Nephron (organoid): ENCODE measurements around the gene PANX3.

ENCODE experiments used
- H3K27ac Mint-ChIP-seq, 3 experiments: 2 replicates each; pipeline ENCODE4 v1.8.0; 2020; ENCODE audit warnings: mixed read lengths in 3 of 3, mild to moderate bottlenecking in 2 of 3, moderate library complexity in 1 of 3
- H3K27me3 Mint-ChIP-seq: 2 replicates; pipeline ENCODE4 v1.8.0; 2021; ENCODE audit warnings: low read depth, mild to moderate bottlenecking, moderate library complexity, mixed read lengths
- H3K36me3 Mint-ChIP-seq: 2 replicates; pipeline ENCODE4 v1.8.0; 2020; ENCODE audit warnings: low read depth, mixed read lengths
- H3K4me1 Mint-ChIP-seq: 2 replicates; pipeline ENCODE4 v1.8.0; 2020; ENCODE audit warnings: mixed read lengths
- H3K4me3 Mint-ChIP-seq, 3 experiments: 2 replicates each; pipeline ENCODE4 v1.8.0; 2020; ENCODE audit warnings: mild to moderate bottlenecking in 3 of 3, mixed read lengths in 3 of 3, moderate library complexity in 2 of 3
- H3K9me3 Mint-ChIP-seq: 2 replicates; pipeline ENCODE4 v1.8.0; 2020; ENCODE audit warnings: mixed read lengths
- TF ChIP-seq, protein P1 (sequence below), 3 experiments: fragments of 200-600 bp; sonication (generic); IDR thresholded peaks; one replicate each; pipeline ENCODE4 v1.5.0; 2021; ENCODE audit warnings: antibody characterized with exemption in 3 of 3; ENCODE audit not compliant: unreplicated experiment in 3 of 3

Gene PANX3

DNA sequence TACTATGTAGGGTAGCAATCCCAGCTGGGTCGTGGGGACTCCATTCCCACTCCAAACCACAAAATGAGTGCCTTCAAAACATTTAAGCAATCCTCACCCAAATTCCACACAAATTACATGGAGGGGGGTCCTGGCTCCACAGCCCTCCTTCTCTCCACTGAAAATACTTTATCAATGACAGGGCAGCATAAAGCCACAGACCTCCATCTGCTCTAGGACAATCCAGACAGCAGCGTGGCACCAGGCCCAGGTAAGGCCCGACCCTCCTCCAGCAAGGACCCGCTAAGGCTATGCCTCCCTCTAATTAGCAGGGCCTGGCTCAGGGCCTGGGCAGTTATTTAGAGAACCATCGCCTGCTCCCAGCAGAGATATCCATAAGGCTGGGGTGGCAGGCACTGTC is at the start of gene PANX3:
Gene PANX3 (plus strand): TSS at position 365 of the 400 bp plus-strand sequence. CDS start 129 bp downstream, outside the sequence.
- H3K4me3 Mint-ChIP-seq: no peak within 1 kb of the TSS
- no peaks in the 10 kb centered on the region for H3K36me3 Mint-ChIP-seq
- no peaks in the 10 kb centered on the region for H3K4me1 Mint-ChIP-seq
- H3K27ac Mint-ChIP-seq: no peak within 1 kb of the TSS
- H3K9me3 Mint-ChIP-seq: no peaks in the 10 kb centered on the region
- TF ChIP-seq, protein P1, sequence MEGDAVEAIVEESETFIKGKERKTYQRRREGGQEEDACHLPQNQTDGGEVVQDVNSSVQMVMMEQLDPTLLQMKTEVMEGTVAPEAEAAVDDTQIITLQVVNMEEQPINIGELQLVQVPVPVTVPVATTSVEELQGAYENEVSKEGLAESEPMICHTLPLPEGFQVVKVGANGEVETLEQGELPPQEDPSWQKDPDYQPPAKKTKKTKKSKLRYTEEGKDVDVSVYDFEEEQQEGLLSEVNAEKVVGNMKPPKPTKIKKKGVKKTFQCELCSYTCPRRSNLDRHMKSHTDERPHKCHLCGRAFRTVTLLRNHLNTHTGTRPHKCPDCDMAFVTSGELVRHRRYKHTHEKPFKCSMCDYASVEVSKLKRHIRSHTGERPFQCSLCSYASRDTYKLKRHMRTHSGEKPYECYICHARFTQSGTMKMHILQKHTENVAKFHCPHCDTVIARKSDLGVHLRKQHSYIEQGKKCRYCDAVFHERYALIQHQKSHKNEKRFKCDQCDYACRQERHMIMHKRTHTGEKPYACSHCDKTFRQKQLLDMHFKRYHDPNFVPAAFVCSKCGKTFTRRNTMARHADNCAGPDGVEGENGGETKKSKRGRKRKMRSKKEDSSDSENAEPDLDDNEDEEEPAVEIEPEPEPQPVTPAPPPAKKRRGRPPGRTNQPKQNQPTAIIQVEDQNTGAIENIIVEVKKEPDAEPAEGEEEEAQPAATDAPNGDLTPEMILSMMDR (IDR thresholded peaks at IDR 0.05; ENCODE audit: unreplicated experiment in 3 of 3): no peak
- no peaks in the 10 kb centered on the region for H3K27me3 Mint-ChIP-seq

GRCh38 chr11:124569697-124570096 is 41.5 kb upstream of the PANX3 start, which contains the start of gene OR8A1:
OR8A1 (plus strand) TSS chr11:124569997; CDS start chr11:124570120, 123 bp downstream.
- H3K27ac Mint-ChIP-seq: no peak within 1 kb of the TSS
- TF ChIP-seq, protein P1 (IDR thresholded peaks at IDR 0.05; ENCODE audit: unreplicated experiment in 3 of 3): no peak
- H3K36me3 Mint-ChIP-seq: no peaks in the 10 kb centered on the region
- H3K4me1 Mint-ChIP-seq: no peaks in the 10 kb centered on the region
- peaks cover 4% of the 10 kb centered on the region for H3K27me3 Mint-ChIP-seq
- H3K9me3 Mint-ChIP-seq: no peaks in the 10 kb centered on the region
- no peak within 1 kb of the TSS for H3K4me3 Mint-ChIP-seq

GRCh38 chr11:124570160-124570559 is 41.1 kb upstream of the PANX3 start:
- Mint-ChIP-seq H3K4me1 (no peaks in the 10 kb centered on the region), H3K36me3 (no peaks in the 10 kb centered on the region), H3K27ac (no peak overlapping the region), H3K9me3 (no peaks in the 10 kb centered on the region), H3K4me3 (no peak overlapping the region), H3K27me3 (peaks cover 4% of the 10 kb centered on the region)
- TF ChIP-seq, protein P1 (IDR thresholded peaks at IDR 0.05; ENCODE audit: unreplicated experiment in 3 of 3): no peak

GRCh38 chr11:124577716-124578427 is 33.4 kb upstream of the PANX3 start:
- Mint-ChIP-seq H3K27ac (no peak overlapping the region), H3K9me3 (no peaks in the 10 kb centered on the region), H3K4me1 (no peaks in the 10 kb centered on the region), H3K4me3 (no peak overlapping the region), H3K36me3 (no peaks in the 10 kb centered on the region), H3K27me3 (peaks cover 4% of the 10 kb centered on the region)
- TF ChIP-seq, protein P1 (IDR thresholded peaks at IDR 0.05; ENCODE audit: unreplicated experiment in 3 of 3): no peak

GRCh38 chr11:124578761-124579160 is 32.5 kb upstream of the PANX3 start:
- H3K4me1 Mint-ChIP-seq: no peaks in the 10 kb centered on the region
- H3K4me3 Mint-ChIP-seq: no peak overlapping the region
- TF ChIP-seq, protein P1 (IDR thresholded peaks at IDR 0.05; ENCODE audit: unreplicated experiment in 3 of 3): no peak
- peaks cover 4% of the 10 kb centered on the region for H3K27me3 Mint-ChIP-seq
- no peaks in the 10 kb centered on the region for H3K9me3 Mint-ChIP-seq
- no peak overlapping the region for H3K27ac Mint-ChIP-seq
- H3K36me3 Mint-ChIP-seq: no peaks in the 10 kb centered on the region

GRCh38 chr11:124581817-124582216 is 29.4 kb upstream of the PANX3 start:
- Mint-ChIP-seq H3K27me3 (peaks cover 4% of the 10 kb centered on the region), H3K9me3 (no peaks in the 10 kb centered on the region), H3K4me3 (no peak overlapping the region), H3K36me3 (no peaks in the 10 kb centered on the region), H3K4me1 (no peaks in the 10 kb centered on the region), H3K27ac (no peak overlapping the region)
- TF ChIP-seq, protein P1 (IDR thresholded peaks at IDR 0.05; ENCODE audit: unreplicated experiment in 3 of 3): no peak
